Karpas-422 (cell line): ENCODE results near the gene NLRC5. TPM values are rescaled to one million over a fixed set of nuclear protein-coding genes. Genes with fewer than 3 reads are reported as not detected.
"Not testable (repeated sequence)": the region's sequence is repeated elsewhere in the genome, so short reads cannot be mapped to it uniquely, and the experiment has no call there.

Source experiments
- DNase-seq: peaks from one replicate; pipeline ENCODE4 v3.0.0-alpha.2; 2015
- H2AFZ ChIP-seq: fragments of 200-600 bp; sonication (generic); 2 replicates; pipeline ENCODE4 v1.6.1; 2014; ENCODE audit warnings: antibody characterized with exemption, low read length, mixed read lengths
- H3K27ac ChIP-seq: fragments of 200-600 bp; sonication (generic); 2 replicates; pipeline ENCODE4 v1.5.1; 2014; ENCODE audit warnings: mild to moderate bottlenecking, low read length, moderate library complexity
- H3K27me3 ChIP-seq: fragments of 200-600 bp; sonication (generic); 2 replicates; pipeline ENCODE4 v1.6.1; 2014; ENCODE audit warnings: low read length, mixed read lengths
- H3K36me3 ChIP-seq: fragments of 200-600 bp; sonication (generic); 2 replicates; pipeline ENCODE4 v1.6.1; 2014; ENCODE audit warnings: low read length, mixed read lengths; ENCODE audit not compliant: insufficient read depth
- H3K4me1 ChIP-seq: fragments of 200-600 bp; sonication (generic); 2 replicates; pipeline ENCODE4 v1.6.1; 2014; ENCODE audit warnings: mild to moderate bottlenecking, low read length, mixed read lengths
- H3K4me2 ChIP-seq: fragments of 200-600 bp; sonication (generic); 2 replicates; pipeline ENCODE4 v1.6.1; 2014; ENCODE audit warnings: low read length, low read depth, mild to moderate bottlenecking; ENCODE audit not compliant: poor library complexity, severe bottlenecking
- H3K4me3 ChIP-seq: fragments of 200-600 bp; sonication (generic); 2 replicates; pipeline ENCODE4 v1.5.1; 2014; ENCODE audit warnings: mild to moderate bottlenecking, antibody characterized with exemption, low read length, mixed read lengths
- H3K79me2 ChIP-seq: fragments of 200-600 bp; sonication (generic); 2 replicates; pipeline ENCODE4 v1.6.1; 2014; ENCODE audit warnings: mild to moderate bottlenecking, low read length, mixed read lengths
- H3K9ac ChIP-seq: fragments of 200-600 bp; sonication (generic); 2 replicates; pipeline ENCODE4 v1.6.0; 2014; ENCODE audit warnings: low read length
- H3K9me2 ChIP-seq: fragments of 200-600 bp; sonication (generic), shearing (Covaris generic); replicated peaks from 2 replicates; pipeline ENCODE4 v1.6.0; 2014; ENCODE audit warnings: mild to moderate bottlenecking, low read length, moderate library complexity; ENCODE audit not compliant: insufficient read depth
- H3K9me3 ChIP-seq: fragments of 300-700, 200-600 bp; sonication (generic); 2 replicates; pipeline ENCODE4 v1.6.1; 2014; ENCODE audit warnings: low read length, mixed read lengths
- H4K20me1 ChIP-seq: fragments of 200-600 bp; sonication (generic); 2 replicates; pipeline ENCODE4 v1.6.1; 2014; ENCODE audit warnings: mild to moderate bottlenecking, antibody characterized with exemption, low read length, low read depth; ENCODE audit not compliant: insufficient read depth
- total RNA-seq: library from RNA; depleted of rRNA; stranded (reverse); fragments of >200 nt; shearing (Covaris generic); gene quantifications from 2 replicates; pipeline ENCODE4 v1.2.3, GENCODE V29; 2014; ENCODE audit warnings: low replicate concordance

Gene NLRC5
- total RNA-seq, 1 experiment from 2014 or later, result 116 TPM

GRCh38 chr16:57069053-57069452 lies 79.7 kb downstream of the NLRC5 start:
- peaks cover 3% of the 10 kb centered on the region; the same call in 1 of the 2 replicates for H3K4me1 ChIP-seq
- H3K4me2 ChIP-seq, result no peak overlapping the region
- H3K27ac ChIP-seq, result no peak overlapping the region
- H4K20me1 ChIP-seq, result no peaks in the 10 kb centered on the region
- no peak overlapping the region for H2AFZ ChIP-seq
- DNase-seq, result no peak
- no peaks in the 10 kb centered on the region for H3K9me3 ChIP-seq
- H3K4me3 ChIP-seq, result no peak overlapping the region
- no peaks in the 10 kb centered on the region for H3K27me3 ChIP-seq
- H3K36me3 ChIP-seq, result no peaks in the 10 kb centered on the region
- no peaks in the 10 kb centered on the region for H3K79me2 ChIP-seq
- no peaks in the 10 kb centered on the region for H3K9me2 ChIP-seq
- H3K9ac ChIP-seq, result no peak overlapping the region

GRCh38 chr16:57069635-57070370 lies 80.4 kb downstream of the NLRC5 start:
- H3K27ac ChIP-seq, result no peak overlapping the region
- no peak overlapping the region for H2AFZ ChIP-seq
- no peak overlapping the region for H3K4me2 ChIP-seq
- no peak for DNase-seq
- 0 out of 2 replicates have a peak, but pooled peaks cover 3% of the 10 kb centered on the region for H3K36me3 ChIP-seq
- no peaks in the 10 kb centered on the region for H3K79me2 ChIP-seq
- H3K4me1 ChIP-seq, result peaks cover 3% of the 10 kb centered on the region; the same call in 1 of the 2 replicates
- no peaks in the 10 kb centered on the region for H3K9me3 ChIP-seq
- H3K9me2 ChIP-seq, result no peaks in the 10 kb centered on the region
- H3K9ac ChIP-seq, result no peak overlapping the region
- H4K20me1 ChIP-seq, result no peaks in the 10 kb centered on the region
- no peak overlapping the region for H3K4me3 ChIP-seq
- H3K27me3 ChIP-seq, result no peaks in the 10 kb centered on the region

GRCh38 chr16:57070424-57070823 lies 81.1 kb downstream of the NLRC5 start:
- Histone ChIP-seq H3K9me3 (no peaks in the 10 kb centered on the region), H3K27ac (no peak overlapping the region), H4K20me1 (no peaks in the 10 kb centered on the region), H3K9me2 (no peaks in the 10 kb centered on the region), H3K27me3 (no peaks in the 10 kb centered on the region), H3K4me2 (no peak overlapping the region), H2AFZ (no peak overlapping the region), H3K4me3 (no peak overlapping the region), H3K9ac (no peak overlapping the region), H3K79me2 (no peaks in the 10 kb centered on the region), H3K4me1 (peaks cover 3% of the 10 kb centered on the region; the same call in 1 of the 2 replicates), H3K36me3 (0 out of 2 replicates have a peak, but pooled peaks cover 4% of the 10 kb centered on the region)
- no peak for DNase-seq

GRCh38 chr16:57071081-57071732 lies 81.8 kb downstream of the NLRC5 start:
- not testable (repeated sequence) for H4K20me1 ChIP-seq, H3K27ac ChIP-seq, H3K4me3 ChIP-seq, H3K9ac ChIP-seq, H3K9me3 ChIP-seq, H3K4me1 ChIP-seq, DNase-seq, H3K9me2 ChIP-seq, H2AFZ ChIP-seq, H3K27me3 ChIP-seq, H3K79me2 ChIP-seq, H3K36me3 ChIP-seq, H3K4me2 ChIP-seq

- H3K9me2 ChIP-seq, result no peaks in the 10 kb centered on the region
- no peak overlapping the region for H3K4me2 ChIP-seq
- DNase-seq, result no peak
- H3K79me2 ChIP-seq, result no peaks in the 10 kb centered on the region
- H3K27ac ChIP-seq, result peak overlapping the region; percentile 34
- no peak overlapping the region for H2AFZ ChIP-seq
- no peaks in the 10 kb centered on the region for H3K27me3 ChIP-seq
- H3K4me3 ChIP-seq, result no peak overlapping the region
- 0 out of 2 replicates have a peak, but pooled peaks cover 5% of the 10 kb centered on the region for H3K36me3 ChIP-seq
- H3K4me1 ChIP-seq, result peaks cover 3% of the 10 kb centered on the region; the same call in 1 of the 2 replicates
- H3K9me3 ChIP-seq, result no peaks in the 10 kb centered on the region
- H3K9ac ChIP-seq, result no peak overlapping the region
- no peaks in the 10 kb centered on the region for H4K20me1 ChIP-seq
These were observed 82.7 kb downstream of the NLRC5 start for GRCh38 chr16:57071831-57072582.

GRCh38 chr16:57072616-57073275 lies 83.4 kb downstream of the NLRC5 start:
- no peak overlapping the region for H3K4me2 ChIP-seq
- no peak for DNase-seq
- no peaks in the 10 kb centered on the region for H3K9me3 ChIP-seq
- no peak overlapping the region for H2AFZ ChIP-seq
- H3K27ac ChIP-seq, result peak overlapping the region; percentile 34
- no peaks in the 10 kb centered on the region for H3K27me3 ChIP-seq
- H3K4me3 ChIP-seq, result no peak overlapping the region
- no peaks in the 10 kb centered on the region for H4K20me1 ChIP-seq
- 0 out of 2 replicates have a peak, but pooled peaks cover 5% of the 10 kb centered on the region for H3K36me3 ChIP-seq
- no peaks in the 10 kb centered on the region for H3K9me2 ChIP-seq
- H3K79me2 ChIP-seq, result no peaks in the 10 kb centered on the region
- peaks cover 3% of the 10 kb centered on the region; the same call in 1 of the 2 replicates for H3K4me1 ChIP-seq
- no peak overlapping the region for H3K9ac ChIP-seq

GRCh38 chr16:57077714-57078113 lies 88.4 kb downstream of the NLRC5 start:
- no peak for DNase-seq
- Histone ChIP-seq H3K4me2 (no peak overlapping the region), H3K79me2 (no peaks in the 10 kb centered on the region), H3K27me3 (no peaks in the 10 kb centered on the region), H3K9ac (no peak overlapping the region), H3K9me3 (no peaks in the 10 kb centered on the region), H3K4me3 (no peak overlapping the region), H3K36me3 (0 out of 2 replicates have a peak, but pooled peaks cover 5% of the 10 kb centered on the region), H4K20me1 (no peaks in the 10 kb centered on the region), H3K27ac (no peak overlapping the region), H3K4me1 (no peaks in the 10 kb centered on the region), H3K9me2 (no peaks in the 10 kb centered on the region), H2AFZ (no peak overlapping the region)
